Hepatocyte (in vitro differentiated cells): ENCODE results near the gene CYP1A2.

Experiments used
- EZH2 ChIP-seq: fragments of 200-600 bp; sonication (generic); IDR thresholded peaks from 2 replicates; pipeline ENCODE4 v1.6.1; 2016; ENCODE audit warnings: antibody characterized with exemption, mild to moderate bottlenecking, borderline replicate concordance
- EZH2phosphoT487 ChIP-seq: fragments of 200-600 bp; sonication (generic); IDR thresholded peaks from one replicate; pipeline ENCODE4 v1.6.1; 2018; ENCODE audit warnings: antibody characterized with exemption, mild to moderate bottlenecking, low read depth, moderate library complexity; ENCODE audit not compliant: unreplicated experiment, severe bottlenecking
- TF ChIP-seq, protein P1 (sequence below): fragments of 200-600 bp; sonication (generic); IDR thresholded peaks from 2 replicates; pipeline ENCODE4 v1.5.1; 2016; ENCODE audit warnings: antibody characterized with exemption, mild to moderate bottlenecking; ENCODE audit not compliant: poor library complexity

- TF ChIP-seq EZH2phosphoT487 (no peak), EZH2 (no peak)
- TF ChIP-seq, protein P1, sequence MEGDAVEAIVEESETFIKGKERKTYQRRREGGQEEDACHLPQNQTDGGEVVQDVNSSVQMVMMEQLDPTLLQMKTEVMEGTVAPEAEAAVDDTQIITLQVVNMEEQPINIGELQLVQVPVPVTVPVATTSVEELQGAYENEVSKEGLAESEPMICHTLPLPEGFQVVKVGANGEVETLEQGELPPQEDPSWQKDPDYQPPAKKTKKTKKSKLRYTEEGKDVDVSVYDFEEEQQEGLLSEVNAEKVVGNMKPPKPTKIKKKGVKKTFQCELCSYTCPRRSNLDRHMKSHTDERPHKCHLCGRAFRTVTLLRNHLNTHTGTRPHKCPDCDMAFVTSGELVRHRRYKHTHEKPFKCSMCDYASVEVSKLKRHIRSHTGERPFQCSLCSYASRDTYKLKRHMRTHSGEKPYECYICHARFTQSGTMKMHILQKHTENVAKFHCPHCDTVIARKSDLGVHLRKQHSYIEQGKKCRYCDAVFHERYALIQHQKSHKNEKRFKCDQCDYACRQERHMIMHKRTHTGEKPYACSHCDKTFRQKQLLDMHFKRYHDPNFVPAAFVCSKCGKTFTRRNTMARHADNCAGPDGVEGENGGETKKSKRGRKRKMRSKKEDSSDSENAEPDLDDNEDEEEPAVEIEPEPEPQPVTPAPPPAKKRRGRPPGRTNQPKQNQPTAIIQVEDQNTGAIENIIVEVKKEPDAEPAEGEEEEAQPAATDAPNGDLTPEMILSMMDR, result no peak
These were observed 22.5 kb upstream of the CYP1A2 start for GRCh38 chr15:74725845-74726773.
